Large intestine (tissue), 3 donors: Measurements from ENCODE around the gene COL20A1. TPM values are rescaled to one million over a fixed set of nuclear protein-coding genes. Genes with fewer than 3 reads are reported as not detected.
A peak's percentile ranks its signal among the peaks of the same experiment; 100 is the strongest.

ENCODE experiments used
- DNase-seq, 2 donors: peaks; one replicate each; pipeline versions ENCODE4 v3.0.0 to v3.0.0-alpha.2; 2013
- H3K27ac ChIP-seq: one replicate; pipeline ENCODE4 v1.5.1; 2013; ENCODE audit warnings: low read length
- H3K27me3 ChIP-seq: 2 replicates; pipeline ENCODE4 v1.6.1; 2013; ENCODE audit warnings: low read length; ENCODE audit not compliant: control insufficient read depth, insufficient read depth
- H3K36me3 ChIP-seq: 2 replicates; pipeline ENCODE4 v1.6.1; 2013; ENCODE audit warnings: low read length; ENCODE audit not compliant: control insufficient read depth, insufficient read depth
- H3K4me1 ChIP-seq: one replicate; pipeline ENCODE4 v1.6.1; 2013; ENCODE audit warnings: low read length; ENCODE audit not compliant: control insufficient read depth, insufficient read depth
- H3K4me3 ChIP-seq: one replicate; pipeline ENCODE4 v1.5.1; 2013; ENCODE audit warnings: low read length
- H3K9me3 ChIP-seq: one replicate; pipeline ENCODE4 v1.6.1; 2013; ENCODE audit warnings: mild to moderate bottlenecking, low read depth, low read length, moderate library complexity; ENCODE audit not compliant: control insufficient read depth
- WGBS: methylation state at CpG from one replicate; pipeline ENCODE4 v1.1.5; 2013; ENCODE audit warnings: low lambda C conversion rate; ENCODE audit not compliant: insufficient coverage; 5-methylcytosine and 5-hydroxymethylcytosine counted together
- polyA plus RNA-seq: library from polyadenylated mRNA; unstranded; fragments of 120-200 nt; gene quantifications from one replicate; pipeline ENCODE4 v1.2.1, GENCODE V29; 2013

The COL20A1 gene
- polyA plus RNA-seq, 1 donor = 7.2 TPM

DNA sequence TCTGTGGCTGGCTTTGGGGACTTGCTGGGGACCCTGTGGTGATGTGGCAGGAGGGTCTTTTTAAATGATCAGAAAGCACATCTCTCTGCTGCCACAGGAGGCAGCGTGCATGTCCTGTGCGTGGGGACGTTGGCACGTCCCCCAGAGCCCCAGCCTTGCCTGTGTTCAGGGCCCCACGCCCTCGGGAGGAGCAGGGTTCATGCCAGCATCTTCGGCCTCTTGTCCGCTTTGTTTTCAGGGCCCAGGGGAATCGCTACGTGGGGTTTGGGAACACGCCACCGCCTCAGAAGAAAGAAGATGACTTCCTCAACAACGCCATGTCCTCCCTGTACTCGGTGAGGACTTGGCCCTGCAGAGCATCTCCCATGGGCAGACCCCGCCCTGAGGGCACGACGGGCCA lies 14.3 kb upstream of the COL20A1 start:
- Histone ChIP-seq H3K9me3 (no peaks in the 10 kb centered on the region), H3K4me3 (no peak overlapping the region), H3K27me3 (no peaks in the 10 kb centered on the region), H3K27ac (no peak overlapping the region), H3K36me3 (peaks cover 78% of the 10 kb centered on the region), H3K4me1 (peaks cover 2% of the 10 kb centered on the region)
- no peak for DNase-seq
- no CpG with 5 or more reads among the region's 17 CpGs for WGBS

DNA sequence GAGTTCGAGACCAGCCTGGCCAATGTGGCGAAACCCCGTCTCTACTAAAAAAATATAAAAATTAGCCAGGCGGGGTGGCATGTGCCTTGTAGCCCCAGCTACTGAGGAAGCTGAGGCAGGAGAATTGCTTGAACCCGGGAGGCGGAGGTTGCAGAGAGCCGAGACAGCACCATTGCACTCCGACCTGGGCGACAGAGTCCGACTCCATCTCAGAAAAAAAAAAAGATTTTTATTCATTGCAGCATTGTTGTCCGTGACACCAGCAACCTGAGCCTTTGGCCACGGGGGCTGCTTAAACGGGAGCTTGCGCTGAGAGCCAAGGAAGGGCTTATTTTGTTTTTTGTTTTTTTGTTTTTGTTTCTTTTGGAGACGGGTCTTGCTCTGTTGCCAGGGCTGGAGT lies 13.1 kb upstream of the COL20A1 start:
- Histone ChIP-seq H3K27ac (no peak overlapping the region), H3K4me3 (no peak overlapping the region), H3K9me3 (no peaks in the 10 kb centered on the region), H3K27me3 (no peaks in the 10 kb centered on the region), H3K4me1 (peaks cover 2% of the 10 kb centered on the region), H3K36me3 (peaks cover 82% of the 10 kb centered on the region)
- WGBS = no CpG with 5 or more reads among the region's 15 CpGs
- DNase-seq = no peak

- H3K36me3 ChIP-seq = peaks cover 86% of the 10 kb centered on the region
- no peak overlapping the region for H3K4me3 ChIP-seq
- DNase-seq = no peak
- H3K4me1 ChIP-seq = peaks cover 2% of the 10 kb centered on the region
- WGBS = no CpG with 5 or more reads among the region's 6 CpGs
- no peaks in the 10 kb centered on the region for H3K9me3 ChIP-seq
- H3K27me3 ChIP-seq = no peaks in the 10 kb centered on the region
- H3K27ac ChIP-seq = no peak overlapping the region
These were observed 12.6 kb upstream of the COL20A1 start for GRCh38 chr20:63280371-63280770.

DNA sequence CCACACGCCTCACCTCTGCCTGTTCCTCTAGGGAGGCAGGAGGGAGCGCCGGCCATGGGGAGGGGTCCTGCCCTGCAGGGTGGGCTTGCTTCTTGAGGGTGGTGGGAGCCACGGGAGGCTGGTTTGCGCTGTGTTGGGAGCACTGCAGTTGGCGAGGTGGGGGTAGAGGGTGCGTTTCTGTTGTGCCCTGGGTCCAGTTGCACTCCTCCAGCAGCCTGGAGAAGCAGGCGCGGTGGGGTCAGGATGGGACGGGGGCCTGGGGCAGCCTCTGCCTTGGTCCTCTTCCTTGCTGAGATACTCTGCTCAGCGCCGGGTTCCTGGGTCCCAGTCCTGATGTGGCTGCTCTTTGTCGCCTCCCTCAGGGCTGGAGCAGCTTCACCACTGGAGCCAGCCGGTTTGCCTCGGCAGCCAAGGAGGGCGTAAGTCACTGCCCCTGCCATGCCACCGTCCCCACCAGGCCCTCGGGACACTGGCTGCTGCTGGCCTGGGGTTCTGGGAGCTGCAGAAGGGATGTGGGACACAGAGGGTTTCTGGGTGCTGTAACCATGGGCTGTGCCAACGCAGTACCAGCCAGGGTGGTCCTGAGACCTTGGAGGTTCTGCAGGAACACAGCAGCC lies 11.9 kb upstream of the COL20A1 start:
- no CpG with 5 or more reads among the region's 19 CpGs for WGBS
- Histone ChIP-seq H3K9me3 (no peaks in the 10 kb centered on the region), H3K4me3 (no peak overlapping the region), H3K4me1 (peaks cover 2% of the 10 kb centered on the region), H3K36me3 (peaks cover 86% of the 10 kb centered on the region), H3K27ac (no peak overlapping the region), H3K27me3 (no peaks in the 10 kb centered on the region)
- DNase-seq = no peak

- no peaks in the 10 kb centered on the region for H3K27me3 ChIP-seq
- peaks cover 83% of the 10 kb centered on the region for H3K36me3 ChIP-seq
- DNase-seq = no peak
- peaks cover 2% of the 10 kb centered on the region for H3K4me1 ChIP-seq
- no peak overlapping the region for H3K4me3 ChIP-seq
- H3K27ac ChIP-seq = no peak overlapping the region
- no peaks in the 10 kb centered on the region for H3K9me3 ChIP-seq
- WGBS = no CpG with 5 or more reads among the region's 38 CpGs
These were observed 11.0 kb upstream of the COL20A1 start for GRCh38 chr20:63281742-63282665.

GRCh38 chr20:63282946-63283345 lies 10.0 kb upstream of the COL20A1 start:
- no peak for DNase-seq
- Histone ChIP-seq H3K27ac (no peak overlapping the region), H3K27me3 (no peaks in the 10 kb centered on the region), H3K4me3 (no peak overlapping the region), H3K36me3 (peaks cover 83% of the 10 kb centered on the region), H3K4me1 (peaks cover 2% of the 10 kb centered on the region), H3K9me3 (no peaks in the 10 kb centered on the region)
- WGBS = no CpG with 5 or more reads among the region's 17 CpGs

GRCh38 chr20:63283397-63284082 lies 9.4 kb upstream of the COL20A1 start:
- no peaks in the 10 kb centered on the region for H3K27me3 ChIP-seq
- H3K9me3 ChIP-seq = no peaks in the 10 kb centered on the region
- no CpG with 5 or more reads among the region's 33 CpGs for WGBS
- H3K27ac ChIP-seq = no peak overlapping the region
- peaks cover 2% of the 10 kb centered on the region for H3K4me1 ChIP-seq
- peaks cover 80% of the 10 kb centered on the region for H3K36me3 ChIP-seq
- no peak for DNase-seq
- H3K4me3 ChIP-seq = no peak overlapping the region

DNA sequence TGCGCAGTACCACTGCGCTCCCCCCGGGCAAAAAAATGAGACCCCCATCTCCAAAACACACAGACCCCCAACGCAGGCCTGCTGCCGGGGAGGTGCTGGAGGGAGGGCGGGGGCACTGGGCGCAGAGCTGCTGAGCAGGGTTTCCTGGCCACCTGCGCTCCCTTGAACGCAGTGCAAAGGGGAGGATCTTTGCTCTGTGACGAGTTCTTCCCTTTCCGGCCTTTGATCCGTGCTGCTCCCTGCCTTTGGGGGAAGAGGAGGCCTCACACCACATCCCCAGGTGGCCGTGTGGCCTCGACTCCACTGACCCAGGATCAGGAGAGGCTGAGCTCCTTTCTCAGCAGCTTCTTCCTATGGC lies 8.9 kb upstream of the COL20A1 start:
- no peaks in the 10 kb centered on the region for H3K9me3 ChIP-seq
- no peaks in the 10 kb centered on the region for H3K27me3 ChIP-seq
- peaks cover 2% of the 10 kb centered on the region for H3K4me1 ChIP-seq
- no peak overlapping the region for H3K4me3 ChIP-seq
- peaks cover 80% of the 10 kb centered on the region for H3K36me3 ChIP-seq
- WGBS = no CpG with 5 or more reads among the region's 14 CpGs
- H3K27ac ChIP-seq = no peak overlapping the region
- peak in 1 of 2 donors; percentile 70 for DNase-seq

- peaks cover 2% of the 10 kb centered on the region for H3K4me1 ChIP-seq
- H3K36me3 ChIP-seq = peaks cover 78% of the 10 kb centered on the region
- no peak overlapping the region for H3K4me3 ChIP-seq
- DNase-seq = no peak
- no peak overlapping the region for H3K27ac ChIP-seq
- no peaks in the 10 kb centered on the region for H3K9me3 ChIP-seq
- no CpG with 5 or more reads among the region's 25 CpGs for WGBS
- H3K27me3 ChIP-seq = no peaks in the 10 kb centered on the region
These were observed 8.4 kb upstream of the COL20A1 start for GRCh38 chr20:63284544-63284949.

GRCh38 chr20:63284981-63285524 lies 7.9 kb upstream of the COL20A1 start:
- WGBS = no CpG with 5 or more reads among the region's 13 CpGs
- H3K27ac ChIP-seq = no peak overlapping the region

More at GRCh38 chr20:63284981-63285524, 7.9 kb upstream of the COL20A1 start:
- Histone ChIP-seq H3K4me3 (no peak overlapping the region), H3K9me3 (no peaks in the 10 kb centered on the region), H3K36me3 (peaks cover 73% of the 10 kb centered on the region), H3K27me3 (no peaks in the 10 kb centered on the region), H3K4me1 (peaks cover 2% of the 10 kb centered on the region)
- DNase-seq = no peak
